ENCODE results near the gene MAP4K2. TPM values are rescaled to one million over a fixed set of nuclear protein-coding genes. Genes with fewer than 3 reads are reported as not detected.
A peak's percentile ranks its signal among the peaks of the same experiment; 100 is the strongest.

The MAP4K2 gene
- total and polyA plus RNA-seq, 2 experiments from 2014 or later = 9.9 to 42.6 TPM

GRCh38 chr11:64770120-64770519 lies 32.9 kb downstream of the MAP4K2 start:
- peak overlapping the region; percentile 50 for H3K27ac ChIP-seq (ENCODE audit: low read depth)
- H3K4me3 Mint-ChIP-seq = no peak overlapping the region; the same call in 2 of the 3 replicates
- peaks cover 77% of the 10 kb centered on the region for H4K20me1 ChIP-seq (replicated peaks; ENCODE audit: insufficient read depth)
- peaks cover 22% of the 10 kb centered on the region for H3K27me3 Mint-ChIP-seq (ENCODE audit: insufficient read depth, low read depth, poor library complexity)
- no peak overlapping the region for H3K27ac Mint-ChIP-seq
- no peak for DNase-seq (ENCODE audit: low spot score)
- no peaks in the 10 kb centered on the region for H3K9me2 ChIP-seq (ENCODE audit: insufficient read depth)
- peaks cover 97% of the 10 kb centered on the region for H3K36me3 Mint-ChIP-seq (ENCODE audit: low read depth)
- peaks cover 64% of the 10 kb centered on the region for H3K79me2 ChIP-seq (replicated peaks; ENCODE audit: insufficient read depth)
- no peaks in the 10 kb centered on the region for H3K9me3 Mint-ChIP-seq
- H3K27me3 ChIP-seq (ENCODE audit: insufficient read depth) = no peaks in the 10 kb centered on the region
- H3K4me2 ChIP-seq = no peak overlapping the region
- H3F3A ChIP-seq (replicated peaks; ENCODE audit: low read depth) = peaks cover 75% of the 10 kb centered on the region
- no peak overlapping the region for H3K4me3 ChIP-seq
- peaks cover 84% of the 10 kb centered on the region for H3K36me3 ChIP-seq (ENCODE audit: insufficient read depth)
- ATAC-seq = no peak
- peaks cover 36% of the 10 kb centered on the region for H3K4me1 Mint-ChIP-seq
- no peak overlapping the region for H2AFZ ChIP-seq
- TF ChIP-seq STAT1 (IDR thresholded peaks at IDR 0.05; ENCODE audit: unreplicated experiment) (no peak), POLR2AphosphoS5 (IDR thresholded peaks at IDR 0.05; ENCODE audit: low read depth) (0 out of 2 replicates have a peak, but pooled peaks have one; percentile 5), EZH2 (IDR thresholded peaks at IDR 0.05; ENCODE audit: low read depth, unreplicated experiment) (no peak), ETS1 (IDR thresholded peaks at IDR 0.05) (no peak), CREB1 (CRISPR knock-in tag; IDR thresholded peaks at IDR 0.05; ENCODE audit: low read depth) (no peak), ZNF462 (CRISPR knock-in tag; IDR thresholded peaks at IDR 0.05) (no peak)
- peaks cover 6% of the 10 kb centered on the region for H3K4me1 ChIP-seq (ENCODE audit: insufficient read depth)
